Endothelial cell (in vitro differentiated cells): ENCODE data around the gene OR4D10. TPM values are rescaled to one million over a fixed set of nuclear protein-coding genes. Genes with fewer than 3 reads are reported as not detected.
A peak's percentile ranks its signal among the peaks of the same experiment; 100 is the strongest.
"Not testable (repeated sequence)": the region's sequence is repeated elsewhere in the genome, so short reads cannot be mapped to it uniquely, and the experiment has no call there.

ENCODE experiments used
- DNase-seq: peaks from one replicate; pipeline ENCODE4 v3.0.0; 2021; ENCODE audit warnings: low spot score
- H3K27ac Mint-ChIP-seq: one replicate; pipeline ENCODE4 v1.8.0; 2021; ENCODE audit warnings: mixed read lengths, inconsistent platforms; ENCODE audit not compliant: unreplicated experiment
- H3K27me3 Mint-ChIP-seq: one replicate; pipeline ENCODE4 v1.8.0; 2021; ENCODE audit warnings: mild to moderate bottlenecking, moderate library complexity, mixed read lengths, inconsistent platforms; ENCODE audit not compliant: unreplicated experiment
- H3K36me3 Mint-ChIP-seq: one replicate; pipeline ENCODE4 v1.8.0; 2021; ENCODE audit warnings: mild to moderate bottlenecking, low read depth, mixed read lengths, inconsistent platforms; ENCODE audit not compliant: unreplicated experiment
- H3K4me1 Mint-ChIP-seq: one replicate; pipeline ENCODE4 v1.8.0; 2021; ENCODE audit warnings: mild to moderate bottlenecking, mixed read lengths, inconsistent platforms; ENCODE audit not compliant: unreplicated experiment
- H3K4me3 Mint-ChIP-seq: one replicate; pipeline ENCODE4 v1.8.0; 2021; ENCODE audit warnings: mild to moderate bottlenecking, mixed read lengths, inconsistent platforms; ENCODE audit not compliant: unreplicated experiment
- H3K9me3 Mint-ChIP-seq: one replicate; pipeline ENCODE4 v1.8.0; 2021; ENCODE audit warnings: mixed read lengths, inconsistent platforms; ENCODE audit not compliant: unreplicated experiment
- CTCF ChIP-seq: fragments of 200-600 bp; sonication (generic); IDR thresholded peaks from one replicate; pipeline ENCODE4 v1.5.0; 2021; ENCODE audit warnings: antibody characterized with exemption; ENCODE audit not compliant: unreplicated experiment
- total RNA-seq: library from RNA; stranded (reverse); fragmentation: NEBNext Ultra II Directional; extraction: Animal tissue kit (Norgen Biotek cat#: 25700); gene quantifications from one replicate; pipeline ENCODE4 v1.2.1, GENCODE V29; 2021; ENCODE audit not compliant: unreplicated experiment

OR4D10 gene
- total RNA-seq, 1 donor from 2014 or later, result not detected

GRCh38 chr11:59429924-59430516 is 43.1 kb upstream of the OR4D10 start:
- TF ChIP-seq CTCF, result peak; percentile 92
- H3K27me3 Mint-ChIP-seq, result no peaks in the 10 kb centered on the region
- peaks cover 11% of the 10 kb centered on the region for H3K4me1 Mint-ChIP-seq
- no peak overlapping the region for H3K4me3 Mint-ChIP-seq
- H3K9me3 Mint-ChIP-seq, result no peaks in the 10 kb centered on the region
- DNase-seq, result peak; percentile 64
- no peaks in the 10 kb centered on the region for H3K36me3 Mint-ChIP-seq
- H3K27ac Mint-ChIP-seq, result no peak overlapping the region

GRCh38 chr11:59436169-59436568 is 36.9 kb upstream of the OR4D10 start, which contains the start of gene OR5A1:
Gene OR5A1 (plus strand): TSS chr11:59436469. CDS start chr11:59443169, 6,700 bp downstream.
- no peak for TF ChIP-seq CTCF
- H3K4me3 Mint-ChIP-seq, result no peak within 1 kb of the TSS
- H3K4me1 Mint-ChIP-seq, result peaks cover 4% of the 10 kb centered on the region
- no peaks in the 10 kb centered on the region for H3K36me3 Mint-ChIP-seq
- H3K9me3 Mint-ChIP-seq, result no peaks in the 10 kb centered on the region
- no peak for DNase-seq
- no peak within 1 kb of the TSS for H3K27ac Mint-ChIP-seq
- no peaks in the 10 kb centered on the region for H3K27me3 Mint-ChIP-seq

- Mint-ChIP-seq H3K27me3 (no peaks in the 10 kb centered on the region), H3K27ac (no peak overlapping the region), H3K4me1 (no peaks in the 10 kb centered on the region), H3K4me3 (no peak overlapping the region), H3K9me3 (no peaks in the 10 kb centered on the region), H3K36me3 (no peaks in the 10 kb centered on the region)
- TF ChIP-seq CTCF, result no peak
- no peak for DNase-seq
Observed at GRCh38 chr11:59437770-59438169, 35.3 kb upstream of the OR4D10 start.

GRCh38 chr11:59445624-59446023 is 27.5 kb upstream of the OR4D10 start:
- H3K4me1 Mint-ChIP-seq, H3K27me3 Mint-ChIP-seq, H3K4me3 Mint-ChIP-seq, H3K27ac Mint-ChIP-seq, H3K36me3 Mint-ChIP-seq, H3K9me3 Mint-ChIP-seq, DNase-seq: not testable (repeated sequence)

GRCh38 chr11:59448484-59448883 is 24.6 kb upstream of the OR4D10 start:
- no peaks in the 10 kb centered on the region for H3K4me1 Mint-ChIP-seq
- no peak for DNase-seq
- H3K27me3 Mint-ChIP-seq, result no peaks in the 10 kb centered on the region
- no peaks in the 10 kb centered on the region for H3K36me3 Mint-ChIP-seq
- H3K27ac Mint-ChIP-seq, result no peak overlapping the region
- H3K4me3 Mint-ChIP-seq, result no peak overlapping the region
- no peaks in the 10 kb centered on the region for H3K9me3 Mint-ChIP-seq
- no peak for TF ChIP-seq CTCF
